HepG2 (cell line): ENCODE data around the gene CSF1R. TPM values are rescaled to one million over a fixed set of nuclear protein-coding genes. Genes with fewer than 3 reads are reported as not detected.

Source experiments
- ATF7-NPFF ChIP-seq: sonication (generic); formaldehyde crosslinking; IDR thresholded peaks from 2 replicates; pipeline ENCODE4 v1.8.1; 2023; ENCODE audit warnings: mild to moderate bottlenecking, low read depth, missing genetic modification reagents, moderate library complexity
- FOXA3 ChIP-seq: IDR thresholded peaks from 2 replicates; pipeline ENCODE4 v1.6.1; 2016; ENCODE audit warnings: missing genetic modification reagents, missing compliant biosample characterization
- IKZF1 ChIP-seq: fragments of 450-650 bp; IDR thresholded peaks from 2 replicates; pipeline ENCODE4 v1.7.1; 2016
- KDM4B ChIP-seq: sonication (generic); formaldehyde crosslinking; IDR thresholded peaks from 2 replicates; pipeline ENCODE4 v1.4.0; 2020; ENCODE audit warnings: missing genetic modification reagents
- MAZ ChIP-seq, 2 experiments: sonication (generic) in 1 of 2; formaldehyde crosslinking in 1 of 2; IDR thresholded peaks; 2 replicates each; pipeline versions ENCODE4 v1.5.0 to v1.6.1; 2012 to 2020; ENCODE audit warnings: low read depth in 2 of 2, mild to moderate bottlenecking in 2 of 2, borderline replicate concordance in 1 of 2, improper control_type of control experiment in 1 of 2, low read length in 1 of 2, missing genetic modification reagents in 1 of 2, moderate library complexity in 1 of 2
- PRPF4 ChIP-seq: fragments of 200-400 bp; formaldehyde crosslinking; IDR thresholded peaks from 2 replicates; pipeline ENCODE4 v1.6.1; 2016; ENCODE audit warnings: low read length, low read depth; ENCODE audit not compliant: poor library complexity, severe bottlenecking
- SP2 ChIP-seq: sonication (generic); formaldehyde crosslinking; IDR thresholded peaks from 2 replicates; pipeline ENCODE4 v1.5.1; 2020; ENCODE audit warnings: mild to moderate bottlenecking, missing genetic modification reagents
- ZMYM2 ChIP-seq: sonication (generic); formaldehyde crosslinking; IDR thresholded peaks from 2 replicates; pipeline ENCODE4 v1.8.0; 2022; ENCODE audit warnings: mild to moderate bottlenecking, missing genetic modification reagents
- ZNF251 ChIP-seq: sonication (generic); formaldehyde crosslinking; IDR thresholded peaks from 2 replicates; pipeline ENCODE4 v1.9.0; 2021; ENCODE audit warnings: mild to moderate bottlenecking, missing genetic modification reagents
- ZNF530 ChIP-seq: sonication (generic); formaldehyde crosslinking; IDR thresholded peaks from 2 replicates; pipeline ENCODE4 v1.5.0; 2020; ENCODE audit warnings: low read depth, mild to moderate bottlenecking, missing genetic modification reagents
- ZNF557 ChIP-seq: sonication (generic); formaldehyde crosslinking; IDR thresholded peaks from 2 replicates; pipeline ENCODE4 v1.4.0; 2020; ENCODE audit warnings: missing genetic modification reagents
- ZNF670 ChIP-seq: sonication (generic); formaldehyde crosslinking; IDR thresholded peaks from 2 replicates; pipeline ENCODE4 v1.8.0; 2022; ENCODE audit warnings: mild to moderate bottlenecking, missing genetic modification reagents, borderline replicate concordance
- ZNF776 ChIP-seq: sonication (generic); formaldehyde crosslinking; IDR thresholded peaks from 2 replicates; pipeline ENCODE4 v1.4.0; 2020; ENCODE audit warnings: mild to moderate bottlenecking, missing genetic modification reagents
- ZNF788 ChIP-seq: sonication (generic); formaldehyde crosslinking; IDR thresholded peaks from 2 replicates; pipeline ENCODE4 v1.5.0; 2020; ENCODE audit warnings: mild to moderate bottlenecking, missing genetic modification reagents, borderline replicate concordance
- polyA plus RNA-seq, 8 experiments: library from polyadenylated mRNA; depleted of rRNA in 3 of 8; stranded (reverse) in 7 of 8; unstranded in 1 of 8; fragments of >200 nt; fragmentation: Illumina TruSeq in 4 of 8; extraction: Trizol in 4 of 8; gene quantifications; 2 replicates each; pipeline versions ENCODE4 v1.2.1 to v1.2.3, GENCODE V29; 2011 to 2016; ENCODE audit warnings: low read depth in 4 of 8, missing spikeins in 1 of 8, mixed read lengths in 1 of 8; ENCODE audit not compliant: insufficient read depth in 1 of 8
- total RNA-seq, 5 experiments: library from RNA; depleted of rRNA; stranded (reverse); fragments of >200 nt; fragmentation: Illumina TruSeq; extraction: Trizol; gene quantifications; 2 replicates each; pipeline ENCODE4 v1.2.3, GENCODE V29; 2016; ENCODE audit warnings: low read depth in 1 of 5
- TF ChIP-seq, protein P1 (sequence below): sonication (generic); formaldehyde crosslinking; IDR thresholded peaks from 2 replicates; pipeline ENCODE4 v1.4.0; 2020; ENCODE audit warnings: missing genetic modification reagents, mild to moderate bottlenecking, borderline replicate concordance
- TF ChIP-seq, protein P2 (sequence below): sonication (generic); formaldehyde crosslinking; IDR thresholded peaks from 2 replicates; pipeline ENCODE4 v1.4.0; 2020; ENCODE audit warnings: missing genetic modification reagents
- TF ChIP-seq, protein P3 (sequence below): IDR thresholded peaks from 2 replicates; pipeline ENCODE4 v1.6.1; 2016
- TF ChIP-seq, protein P4 (sequence below): sonication (generic); formaldehyde crosslinking; IDR thresholded peaks from 2 replicates; pipeline ENCODE4 v1.4.0; 2020; ENCODE audit warnings: missing genetic modification reagents

The CSF1R gene
- total and polyA plus RNA-seq, 2 of the 13 experiments (the other 11 are each of a cell fraction or from before 2014, with no cell fraction given), result 0.01 TPM; not detected in 1

DNA sequence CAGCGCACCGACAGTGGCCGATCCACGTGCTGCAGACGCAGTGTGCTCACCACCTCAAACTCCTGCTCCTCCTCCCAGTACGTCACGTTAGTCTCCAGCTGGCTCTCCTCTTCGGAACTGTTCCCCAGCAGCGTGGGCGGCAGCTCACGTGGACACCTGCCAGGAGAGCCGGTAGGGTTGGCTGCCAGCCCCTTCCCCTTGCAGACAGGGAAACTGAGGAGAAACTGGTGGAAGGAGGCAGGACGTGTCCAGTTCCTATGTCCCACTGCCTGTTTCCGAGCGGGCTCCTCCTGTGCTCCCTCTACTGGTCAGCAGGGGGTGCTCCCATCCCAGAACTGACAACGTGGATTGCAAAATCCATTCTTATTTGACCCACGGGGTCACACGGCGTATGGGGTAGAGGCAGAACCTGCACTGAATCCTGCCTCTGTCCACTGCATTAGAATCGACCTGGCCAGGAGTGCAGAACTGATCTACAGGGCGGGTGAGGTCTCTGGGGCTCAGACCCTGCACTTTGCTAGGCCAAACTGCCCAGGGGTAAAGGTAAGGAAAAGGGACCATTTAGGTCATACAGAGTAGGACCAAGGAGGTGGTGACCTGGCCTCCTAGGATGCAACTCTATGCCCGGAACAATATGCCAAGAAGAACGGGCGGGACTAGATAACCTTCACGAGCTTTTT, 43.6 kb upstream of the CSF1R start (continued):
- TF ChIP-seq, protein P1, sequence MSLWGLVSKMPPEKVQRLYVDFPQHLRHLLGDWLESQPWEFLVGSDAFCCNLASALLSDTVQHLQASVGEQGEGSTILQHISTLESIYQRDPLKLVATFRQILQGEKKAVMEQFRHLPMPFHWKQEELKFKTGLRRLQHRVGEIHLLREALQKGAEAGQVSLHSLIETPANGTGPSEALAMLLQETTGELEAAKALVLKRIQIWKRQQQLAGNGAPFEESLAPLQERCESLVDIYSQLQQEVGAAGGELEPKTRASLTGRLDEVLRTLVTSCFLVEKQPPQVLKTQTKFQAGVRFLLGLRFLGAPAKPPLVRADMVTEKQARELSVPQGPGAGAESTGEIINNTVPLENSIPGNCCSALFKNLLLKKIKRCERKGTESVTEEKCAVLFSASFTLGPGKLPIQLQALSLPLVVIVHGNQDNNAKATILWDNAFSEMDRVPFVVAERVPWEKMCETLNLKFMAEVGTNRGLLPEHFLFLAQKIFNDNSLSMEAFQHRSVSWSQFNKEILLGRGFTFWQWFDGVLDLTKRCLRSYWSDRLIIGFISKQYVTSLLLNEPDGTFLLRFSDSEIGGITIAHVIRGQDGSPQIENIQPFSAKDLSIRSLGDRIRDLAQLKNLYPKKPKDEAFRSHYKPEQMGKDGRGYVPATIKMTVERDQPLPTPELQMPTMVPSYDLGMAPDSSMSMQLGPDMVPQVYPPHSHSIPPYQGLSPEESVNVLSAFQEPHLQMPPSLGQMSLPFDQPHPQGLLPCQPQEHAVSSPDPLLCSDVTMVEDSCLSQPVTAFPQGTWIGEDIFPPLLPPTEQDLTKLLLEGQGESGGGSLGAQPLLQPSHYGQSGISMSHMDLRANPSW (CRISPR knock-in tag), result no peak
- TF ChIP-seq SP2 (CRISPR knock-in tag) (no peak), FOXA3 (CRISPR knock-in tag) (peak; percentile 47), ZNF530 (CRISPR knock-in tag) (no peak), ZNF251 (CRISPR knock-in tag) (no peak), MAZ (IDR thresholded peaks at IDR 0.05; ENCODE audit: borderline replicate concordance, low read depth, low read length) (no peak; the same call in 1 of the 2 replicates), MAZ (CRISPR knock-in tag; IDR thresholded peaks at IDR 0.05; ENCODE audit: low read depth) (no peak), ATF7-NPFF (0 out of 2 replicates have a peak, but pooled peaks have one; percentile 52), ZMYM2 (CRISPR knock-in tag) (no peak), ZNF670 (no peak), KDM4B (CRISPR knock-in tag) (no peak), ZNF788 (CRISPR knock-in tag) (no peak; the same call in 1 of the 2 replicates), ZNF557 (CRISPR knock-in tag) (no peak), ZNF776 (no peak), IKZF1 (no peak), PRPF4 (no peak)
- TF ChIP-seq, protein P2, sequence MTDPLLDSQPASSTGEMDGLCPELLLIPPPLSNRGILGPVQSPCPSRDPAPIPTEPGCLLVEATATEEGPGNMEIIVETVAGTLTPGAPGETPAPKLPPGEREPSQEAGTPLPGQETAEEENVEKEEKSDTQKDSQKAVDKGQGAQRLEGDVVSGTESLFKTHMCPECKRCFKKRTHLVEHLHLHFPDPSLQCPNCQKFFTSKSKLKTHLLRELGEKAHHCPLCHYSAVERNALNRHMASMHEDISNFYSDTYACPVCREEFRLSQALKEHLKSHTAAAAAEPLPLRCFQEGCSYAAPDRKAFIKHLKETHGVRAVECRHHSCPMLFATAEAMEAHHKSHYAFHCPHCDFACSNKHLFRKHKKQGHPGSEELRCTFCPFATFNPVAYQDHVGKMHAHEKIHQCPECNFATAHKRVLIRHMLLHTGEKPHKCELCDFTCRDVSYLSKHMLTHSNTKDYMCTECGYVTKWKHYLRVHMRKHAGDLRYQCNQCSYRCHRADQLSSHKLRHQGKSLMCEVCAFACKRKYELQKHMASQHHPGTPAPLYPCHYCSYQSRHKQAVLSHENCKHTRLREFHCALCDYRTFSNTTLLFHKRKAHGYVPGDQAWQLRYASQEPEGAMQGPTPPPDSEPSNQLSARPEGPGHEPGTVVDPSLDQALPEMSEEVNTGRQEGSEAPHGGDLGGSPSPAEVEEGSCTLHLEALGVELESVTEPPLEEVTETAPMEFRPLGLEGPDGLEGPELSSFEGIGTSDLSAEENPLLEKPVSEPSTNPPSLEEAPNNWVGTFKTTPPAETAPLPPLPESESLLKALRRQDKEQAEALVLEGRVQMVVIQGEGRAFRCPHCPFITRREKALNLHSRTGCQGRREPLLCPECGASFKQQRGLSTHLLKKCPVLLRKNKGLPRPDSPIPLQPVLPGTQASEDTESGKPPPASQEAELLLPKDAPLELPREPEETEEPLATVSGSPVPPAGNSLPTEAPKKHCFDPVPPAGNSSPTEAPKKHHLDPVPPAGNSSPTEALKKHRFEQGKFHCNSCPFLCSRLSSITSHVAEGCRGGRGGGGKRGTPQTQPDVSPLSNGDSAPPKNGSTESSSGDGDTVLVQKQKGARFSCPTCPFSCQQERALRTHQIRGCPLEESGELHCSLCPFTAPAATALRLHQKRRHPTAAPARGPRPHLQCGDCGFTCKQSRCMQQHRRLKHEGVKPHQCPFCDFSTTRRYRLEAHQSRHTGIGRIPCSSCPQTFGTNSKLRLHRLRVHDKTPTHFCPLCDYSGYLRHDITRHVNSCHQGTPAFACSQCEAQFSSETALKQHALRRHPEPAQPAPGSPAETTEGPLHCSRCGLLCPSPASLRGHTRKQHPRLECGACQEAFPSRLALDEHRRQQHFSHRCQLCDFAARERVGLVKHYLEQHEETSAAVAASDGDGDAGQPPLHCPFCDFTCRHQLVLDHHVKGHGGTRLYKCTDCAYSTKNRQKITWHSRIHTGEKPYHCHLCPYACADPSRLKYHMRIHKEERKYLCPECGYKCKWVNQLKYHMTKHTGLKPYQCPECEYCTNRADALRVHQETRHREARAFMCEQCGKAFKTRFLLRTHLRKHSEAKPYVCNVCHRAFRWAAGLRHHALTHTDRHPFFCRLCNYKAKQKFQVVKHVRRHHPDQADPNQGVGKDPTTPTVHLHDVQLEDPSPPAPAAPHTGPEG (CRISPR knock-in tag), result no peak
- TF ChIP-seq, protein P3, sequence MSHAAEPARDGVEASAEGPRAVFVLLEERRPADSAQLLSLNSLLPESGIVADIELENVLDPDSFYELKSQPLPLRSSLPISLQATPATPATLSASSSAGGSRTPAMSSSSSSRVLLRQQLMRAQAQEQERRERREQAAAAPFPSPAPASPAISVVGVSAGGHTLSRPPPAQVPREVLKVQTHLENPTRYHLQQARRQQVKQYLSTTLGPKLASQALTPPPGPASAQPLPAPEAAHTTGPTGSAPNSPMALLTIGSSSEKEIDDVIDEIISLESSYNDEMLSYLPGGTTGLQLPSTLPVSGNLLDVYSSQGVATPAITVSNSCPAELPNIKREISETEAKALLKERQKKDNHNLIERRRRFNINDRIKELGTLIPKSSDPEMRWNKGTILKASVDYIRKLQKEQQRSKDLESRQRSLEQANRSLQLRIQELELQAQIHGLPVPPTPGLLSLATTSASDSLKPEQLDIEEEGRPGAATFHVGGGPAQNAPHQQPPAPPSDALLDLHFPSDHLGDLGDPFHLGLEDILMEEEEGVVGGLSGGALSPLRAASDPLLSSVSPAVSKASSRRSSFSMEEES (CRISPR knock-in tag), result peak; percentile 69
- TF ChIP-seq, protein P4, sequence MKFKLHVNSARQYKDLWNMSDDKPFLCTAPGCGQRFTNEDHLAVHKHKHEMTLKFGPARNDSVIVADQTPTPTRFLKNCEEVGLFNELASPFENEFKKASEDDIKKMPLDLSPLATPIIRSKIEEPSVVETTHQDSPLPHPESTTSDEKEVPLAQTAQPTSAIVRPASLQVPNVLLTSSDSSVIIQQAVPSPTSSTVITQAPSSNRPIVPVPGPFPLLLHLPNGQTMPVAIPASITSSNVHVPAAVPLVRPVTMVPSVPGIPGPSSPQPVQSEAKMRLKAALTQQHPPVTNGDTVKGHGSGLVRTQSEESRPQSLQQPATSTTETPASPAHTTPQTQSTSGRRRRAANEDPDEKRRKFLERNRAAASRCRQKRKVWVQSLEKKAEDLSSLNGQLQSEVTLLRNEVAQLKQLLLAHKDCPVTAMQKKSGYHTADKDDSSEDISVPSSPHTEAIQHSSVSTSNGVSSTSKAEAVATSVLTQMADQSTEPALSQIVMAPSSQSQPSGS (CRISPR knock-in tag), result 0 out of 2 replicates have a peak, but pooled peaks have one; percentile 40
